Naive B cell (primary cell): Measurements from ENCODE around the gene LANCL3. TPM values are rescaled to one million over a fixed set of nuclear protein-coding genes. Genes with fewer than 3 reads are reported as not detected.
A peak's percentile ranks its signal among the peaks of the same experiment; 100 is the strongest.

Experiments
- ATAC-seq, 2 donors: fragments of 150-1000 bp; cut with Tn5 transposase; 2 replicates each; pipeline ENCODE4 v1.10.0; 2021; ENCODE audit warnings: low read depth in 2 of 2, mild to moderate bottlenecking in 2 of 2, moderate library complexity in 2 of 2
- DNase-seq: peaks from one replicate; pipeline ENCODE4 v3.0.0; 2022
- H3K27ac Mint-ChIP-seq, 6 donors: one replicate each; pipeline ENCODE4 v1.8.0; 2020 to 2022; ENCODE audit warnings: mild to moderate bottlenecking in 6 of 6, mixed read lengths in 6 of 6, moderate library complexity in 5 of 6, inconsistent platforms in 2 of 6
- H3K27me3 Mint-ChIP-seq, 3 donors: one replicate each; pipeline ENCODE4 v1.8.0; 2021 to 2022; ENCODE audit warnings: mixed read lengths in 3 of 3, mild to moderate bottlenecking in 1 of 3
- H3K36me3 Mint-ChIP-seq, 2 donors: one replicate each; pipeline ENCODE4 v1.8.0; 2020 to 2022; ENCODE audit warnings: mixed read lengths in 2 of 2, inconsistent platforms in 1 of 2, mild to moderate bottlenecking in 1 of 2
- H3K4me1 Mint-ChIP-seq, 3 donors: one replicate each; pipeline ENCODE4 v1.8.0; 2020 to 2022; ENCODE audit warnings: mixed read lengths in 3 of 3, inconsistent platforms in 1 of 3, mild to moderate bottlenecking in 1 of 3, moderate library complexity in 1 of 3
- H3K4me3 Mint-ChIP-seq, 8 donors: one replicate each; pipeline ENCODE4 v1.8.0; 2020 to 2022; ENCODE audit warnings: mild to moderate bottlenecking in 8 of 8, mixed read lengths in 8 of 8, moderate library complexity in 8 of 8, inconsistent platforms in 2 of 8
- H3K9me3 Mint-ChIP-seq, 7 donors: one replicate each; pipeline ENCODE4 v1.8.0; 2020 to 2022; ENCODE audit warnings: mixed read lengths in 7 of 7, mild to moderate bottlenecking in 5 of 7, inconsistent platforms in 2 of 7, moderate library complexity in 1 of 7
- polyA plus RNA-seq, 6 donors: library from polyadenylated mRNA; unstranded; fragments of 300-500 nt; fragmentation: Illumina TruSeq; gene quantifications; one replicate each; pipeline ENCODE4 v1.2.3, GENCODE V29; 2021; ENCODE audit warnings: low read depth in 6 of 6

The LANCL3 gene
- polyA plus RNA-seq, 6 donors from 2014 or later = 0.03 to 0.19 TPM; not detected in 4

DNA sequence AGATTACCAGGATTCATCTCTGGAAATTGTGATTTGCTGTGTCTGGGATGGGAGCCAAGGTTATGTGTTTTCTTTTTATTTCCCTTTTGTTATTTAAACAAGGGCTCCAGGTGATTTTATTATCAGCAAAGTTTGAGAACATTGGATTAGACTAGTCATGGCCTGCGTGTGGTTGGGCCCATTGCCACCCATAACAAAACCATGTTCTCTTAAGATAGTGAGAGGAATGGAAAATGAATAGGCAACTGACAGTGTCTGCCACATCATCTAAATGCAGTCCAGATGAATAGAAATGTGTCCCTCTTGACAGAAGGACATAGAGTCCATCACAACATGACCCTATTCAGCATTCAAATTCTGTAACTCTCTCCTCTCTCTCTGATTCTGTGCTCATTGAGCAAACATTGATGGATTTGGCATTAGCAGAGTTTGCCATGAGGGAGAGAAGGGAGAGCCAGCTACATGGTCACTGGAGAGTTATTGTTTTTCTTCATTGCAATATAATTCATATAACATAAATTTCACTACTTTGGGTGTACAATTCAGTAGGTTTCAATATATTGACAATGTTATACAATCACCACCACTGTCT lies 125.8 kb downstream of the LANCL3 start:
- peaks cover 0 to 29% (median 0%) of the 10 kb centered on the region in 3 donors for H3K27me3 Mint-ChIP-seq
- no peaks in the 10 kb centered on the region for H3K4me1 Mint-ChIP-seq
- no peak for DNase-seq
- no peak overlapping the region for H3K27ac Mint-ChIP-seq
- H3K4me3 Mint-ChIP-seq = no peak overlapping the region
- ATAC-seq = no peak
- H3K36me3 Mint-ChIP-seq = no peaks in the 10 kb centered on the region
- H3K9me3 Mint-ChIP-seq = peaks cover 0 to 2% (median 0%) of the 10 kb centered on the region in 7 donors

GRCh38 chrX:37701588-37701987 lies 130.1 kb downstream of the LANCL3 start:
- H3K27me3 Mint-ChIP-seq = peaks cover 0 to 21% (median 0%) of the 10 kb centered on the region in 3 donors
- ATAC-seq = no peak
- no peaks in the 10 kb centered on the region for H3K4me1 Mint-ChIP-seq
- no peak overlapping the region for H3K4me3 Mint-ChIP-seq
- no peaks in the 10 kb centered on the region for H3K36me3 Mint-ChIP-seq
- DNase-seq = no peak
- no peak overlapping the region for H3K27ac Mint-ChIP-seq
- peaks cover 0 to 2% (median 0%) of the 10 kb centered on the region in 7 donors for H3K9me3 Mint-ChIP-seq

DNA sequence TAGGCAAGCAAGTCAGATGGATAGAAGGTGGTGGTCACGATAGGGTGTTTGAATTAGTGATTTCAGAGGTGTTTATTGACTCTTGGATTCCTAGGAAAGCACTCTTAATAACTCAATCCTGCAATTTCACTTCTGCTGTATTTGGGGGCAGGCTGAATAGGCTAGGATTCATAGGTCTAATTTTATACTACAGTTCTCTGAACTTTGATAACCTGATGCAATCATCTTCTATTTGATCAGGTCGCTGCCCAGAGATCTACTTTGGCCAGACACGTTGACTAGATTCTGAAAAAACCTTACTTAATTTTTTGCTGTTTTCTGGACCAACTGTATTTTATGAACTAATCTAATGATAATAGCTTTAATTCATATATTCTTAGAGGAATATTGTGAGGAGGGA lies 140.5 kb downstream of the LANCL3 start:
- H3K27me3 Mint-ChIP-seq = peaks cover 0 to 49% (median 0%) of the 10 kb centered on the region in 3 donors
- DNase-seq (no peak), ATAC-seq (no peak)
- H3K27ac Mint-ChIP-seq = peak overlapping the region in 1 of 6 donors; percentile 18
- no peaks in the 10 kb centered on the region for H3K36me3 Mint-ChIP-seq
- H3K4me1 Mint-ChIP-seq = no peaks in the 10 kb centered on the region
- H3K4me3 Mint-ChIP-seq = no peak overlapping the region
- peaks cover 0 to 6% (median 0%) of the 10 kb centered on the region in 7 donors for H3K9me3 Mint-ChIP-seq

DNA sequence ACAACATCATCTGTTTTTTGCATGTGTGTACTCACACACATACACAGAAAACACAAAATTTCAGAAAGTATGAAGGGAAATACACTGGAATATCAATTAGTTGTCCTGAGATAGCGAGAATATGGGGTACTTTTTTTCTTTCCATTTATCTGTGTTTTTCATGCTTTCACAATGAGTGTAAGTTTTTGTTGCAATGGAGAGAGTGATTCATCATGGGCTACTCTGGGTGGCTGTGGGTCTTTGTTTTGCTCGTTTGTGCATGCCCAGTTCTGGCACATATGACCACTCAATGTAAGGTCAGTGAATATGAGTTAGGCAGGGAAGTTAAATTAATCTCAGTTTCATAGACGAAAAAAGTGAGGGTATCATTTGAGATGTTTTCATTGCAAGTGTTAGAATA lies 141.0 kb downstream of the LANCL3 start:
- Mint-ChIP-seq H3K36me3 (no peaks in the 10 kb centered on the region), H3K4me1 (no peaks in the 10 kb centered on the region), H3K27ac (no peak overlapping the region), H3K4me3 (no peak overlapping the region), H3K27me3 (peaks cover 0 to 53% (median 0%) of the 10 kb centered on the region in 3 donors), H3K9me3 (peaks cover 0 to 6% (median 0%) of the 10 kb centered on the region in 7 donors)
- ATAC-seq (no peak), DNase-seq (no peak)

GRCh38 chrX:37714479-37714878 lies 143.0 kb downstream of the LANCL3 start:
- H3K9me3 Mint-ChIP-seq = peaks cover 3 to 11% (median 5%) of the 10 kb centered on the region in 7 donors
- H3K36me3 Mint-ChIP-seq = no peaks in the 10 kb centered on the region
- no peak overlapping the region for H3K27ac Mint-ChIP-seq
- H3K27me3 Mint-ChIP-seq = peaks cover 0 to 44% (median 0%) of the 10 kb centered on the region in 3 donors
- DNase-seq (no peak), ATAC-seq (no peak)
- H3K4me1 Mint-ChIP-seq = no peaks in the 10 kb centered on the region
- H3K4me3 Mint-ChIP-seq = no peak overlapping the region

DNA sequence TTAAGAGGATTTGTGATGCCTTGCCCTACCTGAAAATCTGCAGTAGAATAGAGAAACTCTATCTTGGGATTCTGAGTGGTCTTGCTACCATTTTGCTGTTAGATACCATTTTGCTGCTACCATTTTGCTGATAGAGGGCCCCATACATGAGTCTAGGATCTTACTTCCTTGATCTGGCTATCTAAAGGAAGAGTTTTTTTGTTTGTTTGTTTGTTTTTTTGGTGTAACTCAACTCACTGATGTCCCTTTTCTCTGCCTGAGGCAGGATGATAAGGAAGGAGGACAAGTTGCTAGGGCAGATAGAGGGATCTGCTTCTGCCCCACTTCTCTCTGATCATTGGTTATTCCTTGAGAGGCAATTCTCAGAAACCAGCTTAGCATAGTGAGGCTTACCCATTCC lies 145.1 kb downstream of the LANCL3 start:
- H3K4me3 Mint-ChIP-seq = no peak overlapping the region
- no peaks in the 10 kb centered on the region for H3K36me3 Mint-ChIP-seq
- no peak for DNase-seq
- H3K9me3 Mint-ChIP-seq = peaks cover 3 to 11% (median 5%) of the 10 kb centered on the region in 7 donors
- peak overlapping the region in 1 of 6 donors; percentile 6 for H3K27ac Mint-ChIP-seq
- H3K4me1 Mint-ChIP-seq = no peaks in the 10 kb centered on the region
- H3K27me3 Mint-ChIP-seq = peaks cover 0 to 36% (median 0%) of the 10 kb centered on the region in 3 donors
- no peak for ATAC-seq

- Mint-ChIP-seq H3K9me3 (peaks cover 3 to 11% (median 5%) of the 10 kb centered on the region in 7 donors), H3K36me3 (no peaks in the 10 kb centered on the region), H3K27ac (no peak overlapping the region), H3K4me3 (no peak overlapping the region), H3K27me3 (peaks cover 0 to 41% (median 8%) of the 10 kb centered on the region in 3 donors), H3K4me1 (no peaks in the 10 kb centered on the region)
- ATAC-seq (no peak), DNase-seq (no peak)
Measured at GRCh38 chrX:37717708-37718107, 146.2 kb downstream of the LANCL3 start.

DNA sequence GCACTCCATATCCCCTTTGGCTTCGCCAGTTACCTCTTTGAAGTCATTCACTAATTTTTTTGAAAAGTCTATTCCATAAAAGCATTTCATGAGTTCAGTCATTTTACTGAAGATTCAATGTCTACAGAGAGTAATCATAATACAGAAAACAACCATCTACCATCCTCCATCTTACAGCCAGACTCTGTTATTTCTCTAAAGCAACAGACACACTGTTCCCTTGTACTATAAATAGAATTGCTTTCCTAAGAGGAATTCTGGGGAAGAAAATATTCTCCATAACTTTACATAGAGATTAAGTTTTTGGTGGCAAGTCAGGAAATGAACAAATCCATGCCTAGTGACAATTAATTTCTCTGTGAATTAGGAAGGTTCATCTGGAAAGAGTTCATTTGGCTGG lies 151.1 kb downstream of the LANCL3 start:
- Mint-ChIP-seq H3K27me3 (peaks cover under 1 to 39% (median 9%) of the 10 kb centered on the region in 3 donors), H3K27ac (no peak overlapping the region), H3K36me3 (no peaks in the 10 kb centered on the region), H3K9me3 (peaks cover 0 to 17% (median 8%) of the 10 kb centered on the region in 7 donors), H3K4me3 (no peak overlapping the region), H3K4me1 (no peaks in the 10 kb centered on the region)
- DNase-seq (no peak), ATAC-seq (no peak)

DNA sequence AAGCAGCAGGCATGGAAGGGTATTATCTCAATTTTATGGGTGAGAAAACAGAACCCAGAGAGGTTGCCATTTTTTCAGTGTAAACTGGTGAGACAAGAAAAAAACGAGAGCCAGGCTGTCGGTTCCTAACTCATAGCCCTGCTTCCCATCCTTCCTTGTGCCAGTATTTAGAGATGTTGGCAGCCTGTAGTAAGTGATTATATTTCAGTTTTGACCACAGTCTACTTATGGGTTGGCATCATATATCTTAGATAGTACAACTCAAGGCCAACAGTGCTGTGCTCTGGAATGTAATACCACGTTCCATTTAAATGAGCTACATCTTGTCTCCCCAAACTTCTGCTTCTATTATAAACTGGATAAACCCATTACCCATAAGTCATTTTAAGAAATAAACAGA lies 154.9 kb downstream of the LANCL3 start:
- Mint-ChIP-seq H3K27me3 (peaks cover 4 to 39% (median 9%) of the 10 kb centered on the region in 3 donors), H3K9me3 (peaks cover 0 to 12% (median 4%) of the 10 kb centered on the region in 7 donors), H3K36me3 (no peaks in the 10 kb centered on the region), H3K4me1 (no peaks in the 10 kb centered on the region), H3K27ac (no peak overlapping the region), H3K4me3 (no peak overlapping the region)
- no peak for DNase-seq
- no peak for ATAC-seq

Other genes with a start within 250 kb of the LANCL3 start
- gene PRRG1, start 222.3 kb upstream of the LANCL3 start, polyA plus RNA-seq = not detected
- gene XK, start 114.1 kb downstream of the LANCL3 start, polyA plus RNA-seq = under 1 TPM in 4 of 6 donors, not detected in 2; 0.07 to 0.41 (median 0.22) TPM
- gene CYBB, start 208.4 kb downstream of the LANCL3 start, polyA plus RNA-seq = 100 to 1,000 TPM in 5 of 6 donors, 10 to 100 TPM in 1; 81.2 to 182 (median 161) TPM